ENCODE results near the gene SLC2A6.

DNA sequence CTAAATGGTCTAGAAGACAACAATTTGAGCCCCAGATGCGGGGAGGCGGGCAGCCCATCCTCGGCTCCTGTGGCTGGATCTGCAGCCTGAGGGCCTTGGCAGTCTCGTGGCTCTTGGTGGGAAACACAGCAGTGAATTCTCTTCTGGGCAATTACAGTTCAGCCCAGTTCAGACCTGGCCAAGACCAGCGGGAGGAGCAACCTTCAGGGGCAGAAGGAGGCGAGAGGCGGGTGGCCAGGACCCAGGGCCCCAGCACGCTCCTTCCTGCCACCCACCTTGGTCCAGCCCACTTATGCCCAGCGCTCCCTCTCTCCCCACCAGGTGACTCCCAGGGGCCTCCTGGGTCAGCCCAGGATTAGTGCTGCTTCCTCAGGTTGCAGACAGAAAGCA, 38.1 kb upstream of the SLC2A6 start:
- TF ChIP-seq, protein P1, sequence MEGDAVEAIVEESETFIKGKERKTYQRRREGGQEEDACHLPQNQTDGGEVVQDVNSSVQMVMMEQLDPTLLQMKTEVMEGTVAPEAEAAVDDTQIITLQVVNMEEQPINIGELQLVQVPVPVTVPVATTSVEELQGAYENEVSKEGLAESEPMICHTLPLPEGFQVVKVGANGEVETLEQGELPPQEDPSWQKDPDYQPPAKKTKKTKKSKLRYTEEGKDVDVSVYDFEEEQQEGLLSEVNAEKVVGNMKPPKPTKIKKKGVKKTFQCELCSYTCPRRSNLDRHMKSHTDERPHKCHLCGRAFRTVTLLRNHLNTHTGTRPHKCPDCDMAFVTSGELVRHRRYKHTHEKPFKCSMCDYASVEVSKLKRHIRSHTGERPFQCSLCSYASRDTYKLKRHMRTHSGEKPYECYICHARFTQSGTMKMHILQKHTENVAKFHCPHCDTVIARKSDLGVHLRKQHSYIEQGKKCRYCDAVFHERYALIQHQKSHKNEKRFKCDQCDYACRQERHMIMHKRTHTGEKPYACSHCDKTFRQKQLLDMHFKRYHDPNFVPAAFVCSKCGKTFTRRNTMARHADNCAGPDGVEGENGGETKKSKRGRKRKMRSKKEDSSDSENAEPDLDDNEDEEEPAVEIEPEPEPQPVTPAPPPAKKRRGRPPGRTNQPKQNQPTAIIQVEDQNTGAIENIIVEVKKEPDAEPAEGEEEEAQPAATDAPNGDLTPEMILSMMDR (IDR thresholded peaks at IDR 0.05), result no peak
- TF ChIP-seq POLR2A (IDR thresholded peaks at IDR 0.05), result no peak
